HEK293 (cell line): ENCODE results near the gene MKX.
"Not testable (repeated sequence)": the region's sequence is repeated elsewhere in the genome, so short reads cannot be mapped to it uniquely, and the experiment has no call there.

Source experiments
- ZNF114 ChIP-seq: fragments of 450-650 bp; formaldehyde crosslinking; IDR thresholded peaks from 2 replicates; pipeline ENCODE4 v1.5.0; 2017; ENCODE audit warnings: missing biosample characterization, missing genetic modification characterization
- ZNF121 ChIP-seq: fragments of 450-650 bp; formaldehyde crosslinking; IDR thresholded peaks from 2 replicates; pipeline ENCODE4 v1.5.1; 2016; ENCODE audit warnings: missing biosample characterization, missing genetic modification characterization
- ZNF214 ChIP-seq: fragments of 450-650 bp; formaldehyde crosslinking; IDR thresholded peaks from 2 replicates; pipeline ENCODE4 v1.5.1; 2017; ENCODE audit warnings: missing biosample characterization, mild to moderate bottlenecking, missing genetic modification characterization, borderline replicate concordance
- ZNF629 ChIP-seq: fragments of 450-650 bp; formaldehyde crosslinking; IDR thresholded peaks from 2 replicates; pipeline ENCODE4 v1.5.1; 2017; ENCODE audit warnings: missing biosample characterization, missing genetic modification characterization
- ZNF791 ChIP-seq: fragments of 450-650 bp; formaldehyde crosslinking; IDR thresholded peaks from 2 replicates; pipeline ENCODE4 v1.5.1; 2016; ENCODE audit warnings: missing biosample characterization, missing genetic modification characterization
- TF ChIP-seq, protein P1 (sequence below): fragments of 450-650 bp; formaldehyde crosslinking; IDR thresholded peaks from 2 replicates; pipeline ENCODE4 v1.5.1; 2017; ENCODE audit warnings: missing biosample characterization, missing genetic modification characterization
- TF ChIP-seq, protein P2 (sequence below): fragments of 450-650 bp; formaldehyde crosslinking; IDR thresholded peaks from 2 replicates; pipeline ENCODE4 v1.5.1; 2016; ENCODE audit warnings: missing biosample characterization, missing genetic modification characterization

DNA sequence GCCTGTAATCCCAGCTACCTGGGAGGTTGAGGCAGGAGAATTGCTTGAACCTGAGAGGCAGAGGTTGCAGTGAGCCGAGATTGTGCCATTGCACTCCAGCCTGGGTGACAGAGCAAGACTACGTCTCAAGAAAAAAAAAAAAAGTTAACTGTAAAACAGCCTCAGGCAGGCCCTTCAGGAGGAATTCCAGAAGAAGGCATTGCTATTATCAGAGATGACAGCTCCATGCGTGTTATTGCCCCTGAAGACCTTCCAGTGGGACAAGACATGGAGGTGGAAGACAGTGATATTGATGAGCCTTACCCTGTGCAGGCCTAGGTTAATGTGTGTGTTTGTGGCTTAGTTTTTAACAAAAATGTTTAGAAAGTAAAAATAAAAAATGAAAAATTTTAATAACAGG lies 63.8 kb downstream of the MKX start:
- not testable (repeated sequence) for TF ChIP-seq ZNF214; ZNF791; ZNF121; ZNF629 (tag by site-specific recombination); ZNF114 (tag by site-specific recombination)
- TF ChIP-seq, protein P1, sequence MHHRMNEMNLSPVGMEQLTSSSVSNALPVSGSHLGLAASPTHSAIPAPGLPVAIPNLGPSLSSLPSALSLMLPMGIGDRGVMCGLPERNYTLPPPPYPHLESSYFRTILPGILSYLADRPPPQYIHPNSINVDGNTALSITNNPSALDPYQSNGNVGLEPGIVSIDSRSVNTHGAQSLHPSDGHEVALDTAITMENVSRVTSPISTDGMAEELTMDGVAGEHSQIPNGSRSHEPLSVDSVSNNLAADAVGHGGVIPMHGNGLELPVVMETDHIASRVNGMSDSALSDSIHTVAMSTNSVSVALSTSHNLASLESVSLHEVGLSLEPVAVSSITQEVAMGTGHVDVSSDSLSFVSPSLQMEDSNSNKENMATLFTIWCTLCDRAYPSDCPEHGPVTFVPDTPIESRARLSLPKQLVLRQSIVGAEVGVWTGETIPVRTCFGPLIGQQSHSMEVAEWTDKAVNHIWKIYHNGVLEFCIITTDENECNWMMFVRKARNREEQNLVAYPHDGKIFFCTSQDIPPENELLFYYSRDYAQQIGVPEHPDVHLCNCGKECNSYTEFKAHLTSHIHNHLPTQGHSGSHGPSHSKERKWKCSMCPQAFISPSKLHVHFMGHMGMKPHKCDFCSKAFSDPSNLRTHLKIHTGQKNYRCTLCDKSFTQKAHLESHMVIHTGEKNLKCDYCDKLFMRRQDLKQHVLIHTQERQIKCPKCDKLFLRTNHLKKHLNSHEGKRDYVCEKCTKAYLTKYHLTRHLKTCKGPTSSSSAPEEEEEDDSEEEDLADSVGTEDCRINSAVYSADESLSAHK = not testable (repeated sequence)
- TF ChIP-seq, protein P2, sequence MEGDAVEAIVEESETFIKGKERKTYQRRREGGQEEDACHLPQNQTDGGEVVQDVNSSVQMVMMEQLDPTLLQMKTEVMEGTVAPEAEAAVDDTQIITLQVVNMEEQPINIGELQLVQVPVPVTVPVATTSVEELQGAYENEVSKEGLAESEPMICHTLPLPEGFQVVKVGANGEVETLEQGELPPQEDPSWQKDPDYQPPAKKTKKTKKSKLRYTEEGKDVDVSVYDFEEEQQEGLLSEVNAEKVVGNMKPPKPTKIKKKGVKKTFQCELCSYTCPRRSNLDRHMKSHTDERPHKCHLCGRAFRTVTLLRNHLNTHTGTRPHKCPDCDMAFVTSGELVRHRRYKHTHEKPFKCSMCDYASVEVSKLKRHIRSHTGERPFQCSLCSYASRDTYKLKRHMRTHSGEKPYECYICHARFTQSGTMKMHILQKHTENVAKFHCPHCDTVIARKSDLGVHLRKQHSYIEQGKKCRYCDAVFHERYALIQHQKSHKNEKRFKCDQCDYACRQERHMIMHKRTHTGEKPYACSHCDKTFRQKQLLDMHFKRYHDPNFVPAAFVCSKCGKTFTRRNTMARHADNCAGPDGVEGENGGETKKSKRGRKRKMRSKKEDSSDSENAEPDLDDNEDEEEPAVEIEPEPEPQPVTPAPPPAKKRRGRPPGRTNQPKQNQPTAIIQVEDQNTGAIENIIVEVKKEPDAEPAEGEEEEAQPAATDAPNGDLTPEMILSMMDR (tag by site-specific recombination) = not testable (repeated sequence)
